CD4-positive, alpha-beta T cell treated with Interleukin-15 for 4 hours (primary cell): Measurements from ENCODE around the gene TNFRSF13B.
A peak's percentile ranks its signal among the peaks of the same experiment; 100 is the strongest.
"Not testable (repeated sequence)": the region's sequence is repeated elsewhere in the genome, so short reads cannot be mapped to it uniquely, and the experiment has no call there.

Source experiments
- DNase-seq: peaks from one replicate; pipeline ENCODE4 v3.0.0-alpha.2; 2020; ENCODE audit warnings: low spot score

Gene TNFRSF13B

DNA sequence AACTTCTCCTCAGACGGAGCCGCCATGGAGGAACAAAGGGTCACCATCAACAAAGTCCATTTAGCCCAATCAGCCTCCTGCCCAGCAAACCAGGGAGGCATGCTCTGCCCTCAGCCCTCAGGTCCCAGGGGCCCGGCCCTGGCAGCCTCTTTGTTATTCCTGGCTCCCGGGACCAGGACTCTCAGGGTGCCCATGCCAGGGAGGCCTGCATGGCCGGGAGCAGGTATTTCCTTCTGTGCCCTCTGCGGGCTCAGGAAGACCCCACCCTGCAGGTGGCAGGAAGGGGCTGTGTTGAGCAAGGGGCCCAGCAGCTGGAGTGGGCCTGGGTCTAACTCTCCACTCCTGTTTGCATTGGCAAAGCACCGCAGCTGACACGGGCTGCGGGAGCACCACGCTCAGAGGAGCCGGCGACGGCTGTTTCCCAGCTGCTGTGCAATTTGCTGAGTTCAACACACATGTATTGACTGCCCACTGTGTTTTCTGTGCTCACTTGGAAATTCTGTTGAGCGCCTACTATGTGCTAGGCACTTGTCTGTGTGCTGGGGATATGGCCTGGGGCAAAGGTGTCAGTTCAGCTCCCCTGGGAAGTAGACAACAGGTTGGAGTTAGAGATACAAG is 33.2 kb upstream of the TNFRSF13B start:
- DNase-seq: not testable (repeated sequence)

DNA sequence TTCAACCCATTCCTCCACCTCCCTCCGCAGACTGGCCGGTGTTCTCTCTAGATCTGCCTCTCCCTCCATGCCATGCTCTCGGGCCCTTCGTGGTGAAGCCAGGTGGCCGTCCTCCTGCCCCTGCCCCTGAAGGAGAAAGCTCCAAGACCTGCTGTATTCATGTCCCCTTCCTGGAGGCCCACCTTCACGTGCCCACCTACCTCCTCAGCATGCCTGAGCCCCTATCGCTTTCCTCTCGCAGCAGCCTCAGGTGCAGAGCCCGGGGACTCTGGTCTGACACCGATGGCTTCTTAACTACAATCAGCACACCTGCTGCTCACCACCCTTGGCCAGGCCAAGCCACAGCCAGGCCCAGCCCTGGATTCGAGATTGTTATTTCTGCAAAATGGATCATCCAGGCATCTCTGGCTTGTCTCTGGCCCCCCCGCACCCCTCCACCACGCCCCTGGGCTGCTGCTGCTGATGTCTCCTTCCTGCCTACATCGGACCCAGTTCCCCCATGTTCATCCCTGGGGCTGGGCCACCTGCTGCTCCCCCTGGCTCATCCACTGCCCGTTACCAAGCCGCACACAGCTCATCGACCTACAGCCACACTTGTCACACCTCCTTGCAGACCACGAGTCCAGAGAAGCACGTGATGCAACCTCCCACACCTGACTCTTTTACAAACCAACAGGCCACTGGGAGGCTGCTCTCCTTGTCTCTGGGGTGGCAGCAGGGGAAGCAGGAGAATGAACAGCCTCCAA is 32.5 kb upstream of the TNFRSF13B start:
- DNase-seq: no peak

DNA sequence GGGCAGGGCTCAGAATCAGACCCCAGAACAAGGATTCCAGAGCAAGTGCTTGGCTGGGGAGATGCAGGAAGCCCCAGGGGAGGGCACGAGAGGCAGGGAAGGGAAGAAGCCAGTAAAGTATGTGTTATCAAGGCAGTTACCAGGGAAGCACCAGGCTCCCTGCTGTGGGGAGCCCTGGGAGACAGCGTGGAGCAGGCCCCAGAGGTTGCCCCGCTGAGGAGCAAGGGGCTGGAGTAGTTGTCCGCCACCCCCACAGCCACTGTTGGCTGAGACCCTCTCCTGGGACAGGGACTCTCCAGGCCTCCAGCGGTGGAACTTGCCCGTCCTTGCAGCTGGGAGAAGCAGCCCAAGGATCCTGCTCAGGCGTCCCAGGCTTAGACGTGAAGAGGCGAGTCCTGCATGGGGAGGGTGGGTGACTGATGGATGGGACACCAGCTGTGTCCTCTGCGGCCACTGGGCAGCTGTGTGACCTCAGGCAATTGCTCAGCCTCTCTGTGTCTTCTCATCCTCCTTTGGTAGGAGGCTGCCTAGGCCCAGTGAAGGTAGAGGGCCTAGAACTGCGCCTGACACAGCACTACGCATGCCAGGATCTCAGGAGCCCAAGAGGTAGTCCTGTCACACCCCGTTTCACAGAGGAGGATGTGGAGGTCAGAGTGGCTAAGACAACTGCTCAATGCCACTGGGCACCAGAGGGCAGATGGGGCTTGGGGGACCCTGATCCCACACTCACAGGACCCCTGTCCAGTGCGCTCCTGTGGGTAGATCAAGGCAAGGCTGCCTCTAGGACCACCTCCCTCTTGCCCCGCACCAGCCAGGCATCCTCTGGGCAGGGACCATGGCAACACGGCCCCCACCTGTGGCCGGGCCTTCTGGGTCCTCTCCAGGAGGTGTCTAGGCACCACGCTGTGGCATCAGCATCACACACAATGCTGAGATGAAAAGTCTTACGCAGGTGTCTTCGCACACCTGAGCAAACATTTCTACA is 31.1 kb upstream of the TNFRSF13B start:
- not testable (repeated sequence) for DNase-seq

DNA sequence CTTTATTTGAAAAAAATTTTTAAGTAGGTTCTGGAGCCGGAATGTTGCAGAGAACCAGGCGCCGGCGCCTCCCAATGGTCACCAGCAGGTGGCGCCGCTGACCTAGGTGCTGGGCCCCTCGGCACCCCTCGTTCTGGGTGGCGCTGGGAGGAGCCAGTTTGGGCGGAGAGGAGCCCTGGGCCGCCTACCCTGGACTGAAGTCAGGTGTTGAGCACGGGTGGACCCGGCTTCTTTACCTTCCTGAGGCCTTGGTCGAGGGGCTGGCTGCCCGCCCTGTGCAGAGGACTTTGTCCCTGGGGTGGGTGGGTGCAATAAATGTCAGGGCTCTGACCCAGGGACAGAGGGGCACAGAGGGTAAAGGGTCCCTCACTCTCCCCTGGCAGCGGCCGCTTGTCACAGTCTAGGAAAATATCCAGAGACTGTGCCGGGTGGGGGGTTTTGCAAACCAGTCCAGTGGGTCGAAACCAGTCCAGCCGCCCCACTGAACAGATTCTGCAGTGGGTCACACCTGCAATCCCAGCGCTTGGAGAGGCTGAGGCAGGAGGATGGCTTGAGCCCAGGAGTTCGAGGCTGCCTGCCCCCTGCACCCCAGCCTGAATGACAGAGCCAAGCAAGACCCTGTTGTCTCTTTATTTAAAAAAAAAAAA is 30.1 kb upstream of the TNFRSF13B start:
- DNase-seq: peak; percentile 73

DNA sequence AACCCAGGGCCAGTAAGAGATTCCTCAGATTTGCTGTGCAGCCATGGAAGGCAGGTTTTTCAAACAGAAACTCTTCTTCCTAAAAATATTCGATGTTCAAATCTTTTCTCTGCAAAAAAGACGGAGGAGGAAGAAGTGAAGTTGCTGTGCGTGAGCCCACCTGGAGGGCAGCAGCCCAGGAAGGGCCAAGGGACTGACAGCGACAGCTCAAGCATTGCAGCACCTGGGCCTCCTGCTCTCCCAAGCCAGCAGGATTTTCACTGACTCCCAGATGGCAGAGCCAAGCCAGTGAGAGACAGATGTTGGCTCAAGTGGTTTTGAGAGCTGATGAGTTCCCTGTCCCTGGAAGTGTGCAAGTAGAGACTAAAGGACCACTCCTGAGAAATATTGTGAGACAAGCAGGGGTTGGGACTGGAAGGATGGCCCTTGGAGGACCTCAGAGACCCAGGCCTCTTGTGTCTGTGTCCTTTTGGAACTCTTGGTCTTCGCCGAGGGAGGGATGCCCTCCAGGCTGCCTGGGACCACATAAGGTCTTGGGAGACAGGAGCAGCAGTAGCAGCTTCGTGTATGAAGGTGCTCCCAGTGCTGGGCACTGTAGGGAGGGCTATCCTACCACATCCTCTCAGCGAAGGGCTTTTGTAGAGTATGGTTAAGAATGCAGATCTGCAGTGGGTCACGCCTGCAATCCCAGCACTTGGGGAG is 29.3 kb upstream of the TNFRSF13B start:
- DNase-seq: no peak

DNA sequence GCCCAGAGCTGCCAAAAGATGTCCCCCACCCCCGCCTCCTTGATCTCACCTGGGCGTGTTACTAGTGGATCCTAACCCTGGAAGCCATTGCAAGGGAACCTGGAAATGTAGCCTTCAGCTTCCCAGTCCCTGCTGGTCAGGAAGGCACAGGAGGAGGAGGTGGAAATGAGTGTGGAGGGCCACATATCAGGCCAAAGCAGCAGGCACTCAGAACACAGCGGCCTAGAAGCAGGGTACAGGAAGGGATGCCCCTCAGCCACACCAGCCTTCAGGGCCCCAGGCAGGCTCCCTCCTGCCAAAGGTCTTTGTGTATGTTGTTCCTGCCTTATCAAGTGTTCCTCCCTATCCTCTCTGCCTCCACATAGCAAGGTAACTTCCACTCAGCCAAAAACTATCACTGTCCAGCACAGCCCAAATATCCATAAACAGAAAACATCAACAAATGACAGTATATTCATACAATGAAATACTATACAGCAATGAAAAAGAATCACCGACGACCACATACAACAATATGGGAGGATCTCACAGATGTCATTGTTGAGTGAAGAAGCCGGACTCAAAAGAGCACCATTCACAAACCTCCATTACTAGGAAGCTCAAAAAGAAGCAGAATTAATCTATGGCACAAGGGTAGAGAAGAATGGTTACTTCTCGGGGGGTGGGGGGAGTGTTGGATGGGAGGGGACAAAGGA is 28.2 kb upstream of the TNFRSF13B start:
- DNase-seq: no peak

DNA sequence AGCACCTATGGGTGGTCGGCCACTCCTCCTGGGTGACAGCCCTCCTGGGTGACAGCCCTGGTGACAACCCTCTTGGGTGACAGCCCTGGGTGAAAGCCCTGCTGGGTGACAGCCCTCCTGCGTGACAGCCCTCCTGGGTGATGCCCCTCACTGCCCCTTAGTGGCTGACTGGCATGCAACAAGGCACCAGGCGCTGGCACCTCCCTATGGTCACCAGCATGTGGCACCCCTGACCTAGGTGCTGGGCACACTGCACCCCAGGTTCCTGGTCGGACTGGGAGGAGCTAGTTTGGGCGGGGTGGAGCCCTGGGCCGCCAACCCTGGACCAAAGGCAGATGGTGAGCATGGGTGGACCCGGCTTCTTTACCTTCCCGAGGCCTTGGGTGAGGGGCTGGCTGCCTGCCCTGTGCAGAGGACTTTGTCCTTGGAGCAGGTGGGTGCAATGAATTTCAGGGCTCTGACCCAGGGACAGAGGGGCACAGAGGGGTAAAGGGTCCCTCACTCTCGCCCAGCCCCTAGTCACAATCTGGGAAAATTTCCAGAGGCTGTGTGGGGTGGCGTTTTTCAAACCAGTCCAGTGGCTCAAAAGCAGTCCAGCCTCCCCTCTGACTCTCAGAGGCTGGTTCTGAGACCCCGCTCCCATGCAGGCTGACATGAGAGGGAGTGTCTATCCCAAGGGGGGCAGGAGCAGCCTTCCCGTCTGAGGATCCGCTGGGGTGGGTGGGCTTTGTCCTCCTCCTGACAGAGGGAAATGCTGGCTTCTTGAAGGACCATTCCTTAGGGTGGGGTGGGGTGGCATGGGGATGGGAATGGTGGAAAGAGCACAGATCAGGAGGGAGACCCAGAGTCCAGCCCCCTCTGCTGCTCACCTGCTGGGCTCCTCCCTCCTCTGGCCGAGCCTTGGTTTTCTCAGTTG is 25.9 kb upstream of the TNFRSF13B start:
- DNase-seq: peak; percentile 81

DNA sequence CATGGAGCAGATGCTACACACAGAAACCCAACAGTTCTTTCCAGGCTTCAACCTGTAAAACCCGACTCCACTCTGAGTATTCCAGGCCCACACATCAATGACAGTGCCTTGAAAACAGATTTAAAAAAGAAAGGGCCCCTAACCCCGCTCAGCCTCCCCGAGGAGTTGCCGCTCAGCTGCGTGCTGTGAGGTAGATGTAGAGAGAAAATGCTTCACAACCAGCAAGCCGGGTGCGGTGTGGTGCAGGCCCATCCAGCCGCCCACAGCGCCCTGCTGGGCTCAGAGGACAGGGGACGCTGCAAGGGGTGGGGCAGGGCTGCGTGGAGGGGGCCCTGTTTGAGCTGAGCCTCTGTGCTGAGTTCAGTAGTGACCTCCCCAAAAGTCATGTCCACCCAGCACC is 24.8 kb upstream of the TNFRSF13B start:
- DNase-seq: not testable (repeated sequence)

DNA sequence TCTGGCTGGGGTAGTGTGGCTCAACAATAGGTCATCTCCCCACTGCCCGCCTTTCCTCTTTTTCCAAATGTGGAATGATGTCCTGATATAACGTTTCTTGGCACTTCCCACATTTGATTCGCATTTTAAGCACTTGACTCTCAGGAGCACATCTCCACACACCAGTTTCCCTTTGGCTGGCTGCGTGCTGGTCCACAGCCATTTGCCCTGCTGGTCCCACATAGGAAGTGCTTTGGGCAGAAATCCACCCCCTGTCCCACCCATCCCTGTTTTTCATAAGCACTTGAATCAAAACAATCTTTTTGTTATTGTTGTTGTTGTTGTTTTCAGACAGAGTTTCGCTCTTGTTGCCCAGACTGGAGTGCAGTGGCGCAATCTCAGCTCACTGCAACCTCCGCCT is 24.0 kb upstream of the TNFRSF13B start:
- DNase-seq: no peak

DNA sequence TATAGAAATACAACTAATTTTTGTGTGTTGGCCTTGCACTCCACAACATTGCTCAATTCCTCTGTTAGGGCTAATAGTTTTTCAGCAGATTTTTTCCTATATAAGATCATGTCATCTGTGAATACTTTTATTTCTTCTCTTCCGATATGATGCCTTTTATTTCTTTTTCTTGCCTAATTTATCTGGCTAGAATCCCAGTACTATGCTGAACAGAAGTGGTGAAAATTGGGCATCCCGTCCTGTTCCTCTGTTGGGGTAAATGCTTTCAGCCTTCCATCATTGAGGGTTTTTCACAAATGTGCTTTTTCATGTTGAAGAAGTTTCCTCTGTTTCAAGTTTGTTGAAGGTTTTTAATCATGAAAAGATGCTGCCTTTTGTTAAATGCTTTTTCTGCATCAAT is 22.7 kb upstream of the TNFRSF13B start:
- DNase-seq: no peak

DNA sequence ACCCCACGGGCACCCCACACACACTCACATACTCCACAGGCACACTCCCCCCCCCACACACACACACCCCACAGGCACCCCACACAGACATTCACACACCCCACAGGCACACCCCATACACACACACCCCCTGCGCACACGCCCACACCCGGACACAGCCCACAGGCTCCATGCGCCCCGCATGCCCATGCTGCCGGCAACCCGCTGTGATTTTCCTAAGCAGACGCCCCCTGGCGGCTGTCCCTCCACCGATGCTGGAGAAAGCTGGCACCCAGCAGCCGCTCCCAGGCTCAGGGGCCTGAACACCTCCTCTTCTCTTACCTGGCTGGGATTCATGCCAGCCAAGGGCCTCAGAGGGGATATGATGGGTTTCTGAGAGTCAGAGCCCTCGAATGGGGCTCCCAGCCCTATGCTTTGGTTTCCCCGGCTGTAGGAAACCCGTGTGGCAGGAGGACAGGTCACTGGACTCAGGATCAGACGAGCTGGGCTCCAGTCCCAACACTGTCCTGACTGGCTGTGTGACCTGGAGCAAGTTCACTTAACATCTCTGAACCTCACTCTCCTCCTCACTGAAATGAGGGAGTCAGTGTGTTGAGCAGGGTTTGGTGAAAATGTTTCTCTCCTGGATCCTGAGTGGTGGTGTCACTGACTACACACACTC is 19.6 kb upstream of the TNFRSF13B start:
- peak; percentile 77 for DNase-seq

DNA sequence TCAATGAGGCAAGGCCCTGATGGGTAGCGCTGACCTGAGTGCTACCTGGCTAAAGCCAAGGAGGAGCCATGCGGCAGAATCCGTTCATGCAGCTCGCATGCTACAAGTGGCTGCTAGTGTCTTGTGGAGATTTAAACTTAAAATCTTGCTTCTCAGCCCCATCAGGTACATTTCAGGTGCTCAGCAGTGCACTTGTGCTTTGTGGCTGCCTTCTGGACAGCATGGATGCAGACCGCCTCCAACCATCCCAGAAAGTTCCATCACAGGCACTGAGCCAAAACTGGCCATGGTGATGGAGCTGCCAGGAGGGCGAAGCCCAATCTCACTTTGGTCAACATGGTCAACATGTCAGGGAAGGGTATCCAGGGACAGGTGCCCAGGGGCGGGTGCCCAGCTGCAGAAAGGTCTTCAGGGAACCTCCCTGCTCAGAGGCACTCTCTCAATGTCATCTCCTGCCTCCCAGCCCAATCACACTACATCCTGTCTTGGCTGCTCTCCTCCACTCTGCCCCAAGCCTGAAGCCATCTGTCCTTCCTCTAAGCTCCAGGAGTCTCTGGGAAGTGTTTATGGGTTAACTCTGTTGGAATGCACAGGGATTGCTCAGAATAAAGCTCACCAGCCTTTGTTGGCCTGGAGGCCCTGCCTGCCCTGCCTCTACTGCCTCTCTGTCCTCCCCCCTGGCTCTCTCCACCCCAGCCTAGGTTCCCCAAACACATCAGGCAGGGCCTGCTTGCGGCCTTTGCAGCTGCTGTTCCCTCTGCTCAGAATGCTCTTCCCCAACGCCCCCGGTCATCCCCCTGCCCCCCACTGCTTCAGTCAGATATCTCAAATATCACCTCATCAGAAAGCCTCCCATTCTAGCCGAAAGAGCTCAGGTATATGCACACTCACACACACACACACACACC is 18.3 kb upstream of the TNFRSF13B start:
- no peak for DNase-seq

DNA sequence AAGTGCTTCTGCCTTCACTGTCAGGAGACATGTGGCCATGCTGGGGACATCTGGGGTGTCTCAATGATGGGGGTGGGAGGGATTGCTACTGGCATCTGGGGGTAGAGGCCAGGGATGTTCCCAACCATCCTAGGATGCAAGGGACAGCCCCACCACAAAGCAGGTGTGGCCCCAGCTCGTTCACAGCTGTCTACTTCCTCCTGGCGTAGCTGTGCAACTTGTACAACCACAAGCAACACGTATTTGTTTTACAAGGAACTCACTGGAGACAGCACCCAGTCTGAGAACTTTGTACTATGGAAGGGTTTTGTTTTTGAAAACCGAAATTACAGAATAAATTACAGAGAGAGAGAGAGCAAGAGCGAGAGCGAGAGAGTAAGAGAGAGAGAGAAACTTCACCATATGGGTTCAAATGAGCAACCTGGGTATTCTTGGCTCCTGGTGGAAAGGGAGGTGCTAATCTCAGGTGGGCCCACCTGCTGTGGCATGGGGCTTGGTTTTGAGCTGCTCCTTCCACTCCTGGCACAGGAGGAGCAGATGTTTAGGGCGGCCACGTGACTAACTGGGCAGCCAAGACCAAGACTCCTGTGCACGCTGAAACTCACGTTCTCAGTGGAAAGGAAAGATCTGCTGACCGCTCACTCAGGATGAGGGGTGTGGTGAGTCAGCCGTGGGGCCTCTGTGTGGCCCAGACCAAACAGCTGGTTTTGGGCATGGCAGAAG is 17.5 kb upstream of the TNFRSF13B start:
- DNase-seq: peak; percentile 15

DNA sequence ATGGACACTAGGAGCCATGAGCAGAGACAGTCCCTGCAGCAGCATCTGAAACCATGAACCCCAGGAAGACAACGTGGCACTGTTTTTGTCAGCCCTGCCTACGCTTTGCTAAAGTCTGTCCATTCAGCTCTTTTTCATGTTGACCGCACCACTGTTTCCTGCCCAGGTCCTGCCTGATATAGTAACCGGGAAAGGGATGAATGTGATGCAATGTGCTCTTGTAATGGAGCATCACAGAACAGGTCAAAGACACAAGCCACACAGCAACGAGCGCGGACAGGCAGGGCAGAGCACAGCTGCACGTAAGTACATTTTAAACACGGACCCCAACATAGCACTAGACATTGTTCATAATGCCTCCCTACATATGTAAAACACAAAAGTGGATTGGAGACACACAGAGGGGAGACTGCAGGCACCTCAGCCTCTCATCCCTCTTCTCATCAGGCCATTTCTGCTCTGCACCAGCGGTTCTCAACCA is 16.9 kb upstream of the TNFRSF13B start:
- no peak for DNase-seq

DNA sequence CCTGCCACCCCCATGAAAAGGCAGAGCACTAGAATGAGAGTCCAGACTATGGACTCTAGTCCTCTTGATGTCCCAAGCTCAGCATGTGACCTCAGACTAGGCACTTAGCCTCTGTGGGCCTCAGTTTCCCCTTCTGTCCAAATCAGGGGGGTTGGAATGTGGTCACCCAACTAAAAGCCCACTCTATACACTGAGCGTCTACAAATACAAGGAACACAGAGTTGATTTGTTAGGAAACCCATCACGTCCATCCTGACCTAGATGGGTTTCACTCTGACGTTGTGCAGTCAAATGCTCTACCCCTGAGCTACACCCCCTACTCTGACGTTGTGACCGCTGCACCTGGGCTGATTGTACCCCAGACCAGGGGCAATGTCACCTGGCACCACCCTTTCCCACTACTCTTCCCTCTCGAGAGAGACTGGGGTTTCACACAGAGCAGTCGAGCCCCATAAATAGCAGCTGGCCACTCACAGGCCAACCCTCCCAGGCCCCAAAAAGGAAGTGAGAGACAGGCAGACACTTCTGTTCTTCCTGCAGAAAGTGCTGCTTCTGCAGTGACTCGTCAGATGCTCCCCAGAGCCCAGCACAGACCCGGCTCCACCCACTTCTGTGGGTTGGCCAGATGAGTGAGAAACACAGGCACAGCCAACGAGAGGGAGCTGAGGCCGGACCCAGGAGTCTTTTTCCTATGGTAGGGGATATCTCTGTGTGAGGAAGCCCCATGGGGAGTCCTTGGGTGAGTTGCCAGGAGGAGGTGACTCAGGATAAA is 16.1 kb upstream of the TNFRSF13B start:
- peak; percentile 63 for DNase-seq

DNA sequence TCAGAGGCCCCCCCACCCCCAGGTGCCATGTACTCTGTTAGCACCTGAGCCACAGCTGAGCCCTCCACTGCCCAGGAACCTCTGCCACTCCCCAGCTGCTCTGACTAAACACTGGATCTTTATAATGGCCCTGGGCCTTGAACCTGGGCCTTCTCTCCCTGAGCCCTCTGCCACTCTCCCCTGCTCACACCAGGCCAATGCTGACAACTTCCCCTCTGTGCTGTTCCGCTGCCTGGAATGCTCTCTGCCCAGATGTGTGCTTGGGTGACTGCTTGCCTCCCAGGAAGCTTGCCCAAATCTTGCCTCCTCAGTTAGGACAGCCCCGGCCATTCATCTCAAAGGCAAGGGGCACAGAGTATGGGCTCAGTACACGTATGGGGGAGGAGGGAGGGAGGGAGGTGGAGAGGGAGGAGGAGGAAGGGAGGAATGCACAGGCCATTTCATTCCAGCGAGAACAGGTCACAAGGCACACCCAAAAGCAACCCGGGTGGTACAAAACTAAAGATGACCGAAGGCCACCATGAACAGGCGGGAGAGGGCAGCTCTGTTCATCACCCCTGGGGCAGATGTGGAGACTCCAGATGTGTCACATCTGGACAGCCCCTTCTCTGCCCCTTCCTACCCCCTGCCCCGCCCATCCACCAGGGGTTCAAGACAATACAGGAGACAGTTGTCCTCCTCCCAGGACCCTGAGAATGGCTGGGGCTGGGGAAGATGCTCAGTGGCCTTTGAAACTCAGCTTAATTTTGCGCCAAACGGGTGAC is 15.3 kb upstream of the TNFRSF13B start:
- no peak for DNase-seq
